Endothelial cell of umbilical vein (primary cell): ENCODE data around the gene ATP8A2. TPM values are rescaled to one million over a fixed set of nuclear protein-coding genes. Genes with fewer than 3 reads are reported as not detected.

Source experiments
- BruUV-seq: library from RNA; stranded (reverse); fragments of 400-500 nt; replicated peaks from 2 replicates; lab custom pipeline; 2021; lab: Mats Ljungman, UMichigan
- CTCF ChIA-PET: fragments of 300-600, 350-600 bp; sonication (Branson Sonifier 250); formaldehyde crosslinking; loops from one replicate; lab custom pipeline; 2021; ENCODE audit warnings: antibody characterized with exemption, inconsistent platforms; lab: Charles Lee
- POLR2A ChIA-PET: fragments of 300-600, 350-600 bp; sonication (Branson Sonifier 250); formaldehyde crosslinking; loops from one replicate; lab custom pipeline; 2021; ENCODE audit warnings: antibody characterized with exemption, inconsistent platforms; lab: Charles Lee
- DNase-seq: peaks from one replicate; pipeline ENCODE4 v3.0.0-alpha.2; 2011; ENCODE audit warnings: low read depth, low spot score
- FAIRE-seq: peaks from 2 replicates; lab custom pipeline; 2011; peaks lifted over from hg19 to GRCh38; lab: Jason Lieb, UNC
- H2AFZ ChIP-seq: 2 replicates; pipeline ENCODE4 v1.6.0; 2012; ENCODE audit warnings: low read depth, low read length, control low read depth, inconsistent platforms
- H3K27ac ChIP-seq: 2 replicates; pipeline ENCODE4 v1.5.1; 2011; ENCODE audit warnings: low read depth, mild to moderate bottlenecking, control low read depth, low read length, moderate library complexity; ENCODE audit not compliant: insufficient read depth
- H3K27me3 ChIP-seq, 2 experiments: 2 replicates each; pipeline versions ENCODE4 v1.6.0 to v1.6.1; 2011; ENCODE audit warnings: low read length in 2 of 2, mixed read lengths in 1 of 2; ENCODE audit not compliant: control insufficient read depth in 2 of 2, insufficient read depth in 2 of 2
- H3K36me3 ChIP-seq, 2 experiments: 2 replicates in 1 of 2; 3 replicates in 1 of 2; pipeline ENCODE4 v1.5.1; 2011; ENCODE audit warnings: low read length in 2 of 2, mild to moderate bottlenecking in 1 of 2, moderate library complexity in 1 of 2; ENCODE audit not compliant: control insufficient read depth in 2 of 2, insufficient read depth in 2 of 2; ENCODE audit errors: extremely low read depth in 1 of 2
- H3K4me1 ChIP-seq: 3 replicates; pipeline ENCODE4 v1.5.1; 2011; ENCODE audit warnings: mild to moderate bottlenecking, low read length; ENCODE audit not compliant: control insufficient read depth, insufficient read depth; ENCODE audit errors: extremely low read depth
- H3K4me2 ChIP-seq: 2 replicates; pipeline ENCODE4 v1.6.1; 2011; ENCODE audit warnings: low read length, control low read depth, mixed read lengths; ENCODE audit not compliant: insufficient read depth
- H3K4me3 ChIP-seq, 3 experiments: fragments of 200-600 bp in 1 of 3; sonication (generic), shearing (Covaris generic) in 1 of 3; replicated peaks in 1 of 3; 2 replicates each; pipeline ENCODE4 v1.5.1; 2011 to 2016; ENCODE audit warnings: control low read depth in 3 of 3, low read length in 3 of 3, mild to moderate bottlenecking in 2 of 3, inconsistent platforms in 1 of 3, low read depth in 1 of 3, moderate library complexity in 1 of 3; ENCODE audit not compliant: insufficient read depth in 1 of 3
- H3K79me2 ChIP-seq: 2 replicates; pipeline ENCODE4 v1.6.0; 2012; ENCODE audit warnings: low read length, inconsistent platforms; ENCODE audit not compliant: control insufficient read depth, insufficient read depth
- H3K9ac ChIP-seq: replicated peaks from 2 replicates; pipeline ENCODE3; 2011; ENCODE audit warnings: low read length, control low read depth; ENCODE audit not compliant: insufficient read depth; ENCODE audit errors: extremely low read depth
- H3K9me1 ChIP-seq: replicated peaks from 3 replicates; pipeline ENCODE4 v1.6.0; 2011; ENCODE audit warnings: mild to moderate bottlenecking, low read length; ENCODE audit not compliant: control insufficient read depth, insufficient read depth; ENCODE audit errors: extremely low read depth
- H3K9me3 ChIP-seq: replicated peaks from 2 replicates; pipeline ENCODE4 v1.5.1; 2012; ENCODE audit warnings: low read length, inconsistent platforms; ENCODE audit not compliant: control insufficient read depth, insufficient read depth
- H4K20me1 ChIP-seq: replicated peaks from 2 replicates; pipeline ENCODE3; 2011; ENCODE audit warnings: mild to moderate bottlenecking, low read length; ENCODE audit not compliant: control insufficient read depth, insufficient read depth; ENCODE audit errors: extremely low read depth
- EZH2 ChIP-seq: IDR thresholded peaks from 2 replicates; pipeline ENCODE4 v1.6.1; 2012; ENCODE audit warnings: borderline replicate concordance, low read depth, mild to moderate bottlenecking, moderate library complexity, low read length, inconsistent platforms; ENCODE audit not compliant: severe bottlenecking
- FOS ChIP-seq: IDR thresholded peaks from 2 replicates; pipeline ENCODE4 v1.6.1; 2011; ENCODE audit warnings: mild to moderate bottlenecking, low read length, moderate library complexity, borderline replicate concordance; ENCODE audit not compliant: insufficient read depth
- GATA2 ChIP-seq: IDR thresholded peaks from 2 replicates; pipeline ENCODE4 v1.7.0; 2011; ENCODE audit warnings: low read depth, mild to moderate bottlenecking, moderate library complexity, mixed read lengths, low read length; ENCODE audit not compliant: insufficient read length, insufficient read depth
- JUN ChIP-seq: IDR thresholded peaks from 2 replicates; pipeline ENCODE4 v1.6.1; 2011; ENCODE audit warnings: borderline replicate concordance, low read depth; ENCODE audit not compliant: insufficient read length, insufficient read depth
- MYC ChIP-seq: IDR thresholded peaks from one replicate; pipeline ENCODE4 v1.6.1; 2011; ENCODE audit warnings: mild to moderate bottlenecking, low read depth, low read length
- POLR2A ChIP-seq: IDR thresholded peaks from 2 replicates; pipeline ENCODE4 v1.6.1; 2012; ENCODE audit warnings: low read depth, mild to moderate bottlenecking, control low read depth, low read length
- POLR2AphosphoS5 ChIP-seq: IDR thresholded peaks from 2 replicates; pipeline ENCODE4 v1.6.1; 2012; ENCODE audit warnings: low read depth, mild to moderate bottlenecking, control low read depth, low read length, moderate library complexity; ENCODE audit not compliant: insufficient read depth
- dilution Hi-C: fragments of 300-500 bp; cut with MboI; formaldehyde crosslinking; loops from one replicate; pipeline ENCODE4 v1.15.0; 2019; ENCODE audit warnings: low sequenced_read_pairs; ENCODE audit not compliant: extremely low pct_ligation_motif_present
- intact Hi-C: fragments of 100-400 bp; cut with micrococcal nuclease; formaldehyde crosslinking; loops from one replicate; pipeline ENCODE4 v1.10.0; 2022
- polyA plus RNA-seq, 4 experiments: library from polyadenylated mRNA; depleted of rRNA in 3 of 4; stranded (reverse) in 3 of 4; unstranded in 1 of 4; fragments of >200 nt; gene quantifications; 2 replicates each; pipeline versions ENCODE4 v1.2.1 to v1.2.3, GENCODE V29; 2011 to 2012; ENCODE audit warnings: missing spikeins in 1 of 4
- total RNA-seq: library from RNA; stranded (reverse); gene quantifications from 2 replicates; pipeline ENCODE4 v1.2.3, GENCODE V29; 2021
- TF ChIP-seq, protein P1 (sequence below): IDR thresholded peaks from 2 replicates; pipeline ENCODE4 v1.6.1; 2011; ENCODE audit not compliant: insufficient read depth, insufficient read length
- TF ChIP-seq, protein P2 (sequence below), 2 donors: IDR thresholded peaks; 1 replicate in 1 of 2; 2 replicates in 1 of 2; pipeline ENCODE4 v1.5.1; 2011; ENCODE audit warnings: low read length in 2 of 2, mild to moderate bottlenecking in 2 of 2, moderate library complexity in 2 of 2, control low read depth in 1 of 2, inconsistent platforms in 1 of 2, low read depth in 1 of 2; ENCODE audit not compliant: insufficient read depth in 1 of 2; ENCODE audit errors: extremely low read depth in 1 of 2

ATP8A2 gene
- total and polyA plus RNA-seq, 2 donors (not counting 3 experiments of a cell fraction or from before 2014, with no cell fraction given): 0.11 to 0.49 TPM

DNA sequence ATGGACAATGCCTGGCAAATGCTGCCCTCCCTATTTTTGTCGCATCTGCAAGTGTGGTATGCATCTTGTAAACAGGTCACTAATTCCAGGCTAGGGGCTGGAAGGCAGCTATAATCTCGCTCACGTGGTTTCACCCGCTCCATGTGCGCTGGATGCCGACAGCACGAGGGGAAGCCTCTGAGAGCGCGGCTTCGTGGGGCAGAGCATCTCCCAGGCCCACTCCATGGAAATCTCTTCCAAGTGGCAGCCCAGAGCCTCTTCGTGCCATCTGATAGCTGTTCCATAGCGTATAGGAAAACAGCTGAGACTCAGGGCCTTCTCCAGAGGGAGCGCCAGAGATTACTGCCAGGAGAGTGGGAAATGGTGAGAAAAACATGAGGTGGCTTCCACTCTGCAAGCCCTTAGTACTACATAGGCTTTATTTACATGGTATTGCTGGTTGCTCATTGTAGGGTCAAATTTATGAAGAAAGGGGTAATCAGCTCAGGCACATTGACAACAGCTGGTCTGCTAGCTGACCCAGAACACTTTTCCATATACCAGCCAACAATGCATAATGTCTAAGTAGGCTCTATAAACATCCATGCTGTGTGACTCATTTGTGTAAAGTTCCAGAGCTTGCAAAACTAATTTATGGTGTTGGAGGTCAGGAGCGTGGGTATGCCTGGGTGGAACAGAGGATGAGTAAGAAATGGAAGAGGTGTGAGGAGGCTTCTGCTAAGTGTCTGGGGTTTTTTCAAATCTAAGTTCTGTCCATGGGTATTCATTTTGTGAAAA, 514.9 kb downstream of the ATP8A2 start:
- CTCF ChIA-PET: no interaction called here
- Histone ChIP-seq H3K79me2 (no peaks in the 10 kb centered on the region), H3K4me1 (no peaks in the 10 kb centered on the region), H3K9ac (no peak overlapping the region), H3K4me2 (no peak overlapping the region), H3K27ac (no peak overlapping the region), H3K9me3 (no peaks in the 10 kb centered on the region), H3K27me3 (peaks cover 7 to 16% of the 10 kb centered on the region in 2 experiments), H3K36me3 (no peaks in the 10 kb centered on the region), H4K20me1 (no peaks in the 10 kb centered on the region), H3K9me1 (no peaks in the 10 kb centered on the region), H3K4me3 (no peak overlapping the region), H2AFZ (no peak overlapping the region)
- TF ChIP-seq POLR2A (no peak), JUN (no peak), GATA2 (no peak), POLR2AphosphoS5 (no peak), MYC (no peak), EZH2 (no peak), FOS (no peak)
- TF ChIP-seq, protein P1, sequence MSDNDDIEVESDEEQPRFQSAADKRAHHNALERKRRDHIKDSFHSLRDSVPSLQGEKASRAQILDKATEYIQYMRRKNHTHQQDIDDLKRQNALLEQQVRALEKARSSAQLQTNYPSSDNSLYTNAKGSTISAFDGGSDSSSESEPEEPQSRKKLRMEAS: no peak
- TF ChIP-seq, protein P2, sequence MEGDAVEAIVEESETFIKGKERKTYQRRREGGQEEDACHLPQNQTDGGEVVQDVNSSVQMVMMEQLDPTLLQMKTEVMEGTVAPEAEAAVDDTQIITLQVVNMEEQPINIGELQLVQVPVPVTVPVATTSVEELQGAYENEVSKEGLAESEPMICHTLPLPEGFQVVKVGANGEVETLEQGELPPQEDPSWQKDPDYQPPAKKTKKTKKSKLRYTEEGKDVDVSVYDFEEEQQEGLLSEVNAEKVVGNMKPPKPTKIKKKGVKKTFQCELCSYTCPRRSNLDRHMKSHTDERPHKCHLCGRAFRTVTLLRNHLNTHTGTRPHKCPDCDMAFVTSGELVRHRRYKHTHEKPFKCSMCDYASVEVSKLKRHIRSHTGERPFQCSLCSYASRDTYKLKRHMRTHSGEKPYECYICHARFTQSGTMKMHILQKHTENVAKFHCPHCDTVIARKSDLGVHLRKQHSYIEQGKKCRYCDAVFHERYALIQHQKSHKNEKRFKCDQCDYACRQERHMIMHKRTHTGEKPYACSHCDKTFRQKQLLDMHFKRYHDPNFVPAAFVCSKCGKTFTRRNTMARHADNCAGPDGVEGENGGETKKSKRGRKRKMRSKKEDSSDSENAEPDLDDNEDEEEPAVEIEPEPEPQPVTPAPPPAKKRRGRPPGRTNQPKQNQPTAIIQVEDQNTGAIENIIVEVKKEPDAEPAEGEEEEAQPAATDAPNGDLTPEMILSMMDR (IDR thresholded peaks at IDR 0.05; ENCODE audit: extremely low read depth in 1 of 2, insufficient read depth in 1 of 2, low read depth in 1 of 2, low read length in 2 of 2): no peak
- dilution Hi-C loops: no loop called here
- no TSS peak for BruUV-seq
- POLR2A ChIA-PET: no interaction called here
- intact Hi-C loops: no loop called here
- FAIRE-seq (no peak), DNase-seq (peak; percentile 33)
